ENCODE data around the gene TCP10L.

DNA sequence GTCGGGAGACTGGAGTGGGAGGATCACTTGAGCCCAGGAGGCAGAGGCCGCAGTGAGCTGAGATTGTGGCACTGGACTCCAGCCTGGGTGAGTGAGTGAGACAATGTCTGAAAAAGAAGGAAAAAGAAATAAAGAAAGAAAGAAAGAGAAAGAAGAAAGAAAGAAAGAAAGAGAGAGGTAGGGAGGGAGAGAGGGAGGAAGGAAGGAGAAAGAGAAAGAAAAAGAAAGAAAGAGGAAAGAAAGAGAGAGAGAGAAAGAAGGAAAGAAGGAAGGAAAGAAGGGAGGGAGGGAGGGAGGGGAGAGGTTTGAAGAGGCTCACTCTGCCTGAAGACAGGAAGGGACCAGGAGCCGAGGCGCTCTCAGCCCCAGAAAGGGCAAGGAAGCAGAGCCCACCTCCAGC, 4.8 kb upstream of the TCP10L start:
- TF ChIP-seq, protein P1, sequence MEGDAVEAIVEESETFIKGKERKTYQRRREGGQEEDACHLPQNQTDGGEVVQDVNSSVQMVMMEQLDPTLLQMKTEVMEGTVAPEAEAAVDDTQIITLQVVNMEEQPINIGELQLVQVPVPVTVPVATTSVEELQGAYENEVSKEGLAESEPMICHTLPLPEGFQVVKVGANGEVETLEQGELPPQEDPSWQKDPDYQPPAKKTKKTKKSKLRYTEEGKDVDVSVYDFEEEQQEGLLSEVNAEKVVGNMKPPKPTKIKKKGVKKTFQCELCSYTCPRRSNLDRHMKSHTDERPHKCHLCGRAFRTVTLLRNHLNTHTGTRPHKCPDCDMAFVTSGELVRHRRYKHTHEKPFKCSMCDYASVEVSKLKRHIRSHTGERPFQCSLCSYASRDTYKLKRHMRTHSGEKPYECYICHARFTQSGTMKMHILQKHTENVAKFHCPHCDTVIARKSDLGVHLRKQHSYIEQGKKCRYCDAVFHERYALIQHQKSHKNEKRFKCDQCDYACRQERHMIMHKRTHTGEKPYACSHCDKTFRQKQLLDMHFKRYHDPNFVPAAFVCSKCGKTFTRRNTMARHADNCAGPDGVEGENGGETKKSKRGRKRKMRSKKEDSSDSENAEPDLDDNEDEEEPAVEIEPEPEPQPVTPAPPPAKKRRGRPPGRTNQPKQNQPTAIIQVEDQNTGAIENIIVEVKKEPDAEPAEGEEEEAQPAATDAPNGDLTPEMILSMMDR (IDR thresholded peaks at IDR 0.05): no peak
- no peak for TF ChIP-seq POLR2A (IDR thresholded peaks at IDR 0.05)
- TF ChIP-seq POLR2AphosphoS5 (IDR thresholded peaks at IDR 0.05; ENCODE audit: insufficient read depth in 1 of 2, low read depth in 1 of 2): no peak
